ENCODE measurements around the gene ATF7. TPM values are rescaled to one million over a fixed set of nuclear protein-coding genes. Genes with fewer than 3 reads are reported as not detected.
A peak's percentile ranks its signal among the peaks of the same experiment; 100 is the strongest.
"Not testable (repeated sequence)": the region's sequence is repeated elsewhere in the genome, so short reads cannot be mapped to it uniquely, and the experiment has no call there.

The ATF7 gene
- total RNA-seq, 2 donors from 2014 or later = 27.4 to 28.1 TPM

DNA sequence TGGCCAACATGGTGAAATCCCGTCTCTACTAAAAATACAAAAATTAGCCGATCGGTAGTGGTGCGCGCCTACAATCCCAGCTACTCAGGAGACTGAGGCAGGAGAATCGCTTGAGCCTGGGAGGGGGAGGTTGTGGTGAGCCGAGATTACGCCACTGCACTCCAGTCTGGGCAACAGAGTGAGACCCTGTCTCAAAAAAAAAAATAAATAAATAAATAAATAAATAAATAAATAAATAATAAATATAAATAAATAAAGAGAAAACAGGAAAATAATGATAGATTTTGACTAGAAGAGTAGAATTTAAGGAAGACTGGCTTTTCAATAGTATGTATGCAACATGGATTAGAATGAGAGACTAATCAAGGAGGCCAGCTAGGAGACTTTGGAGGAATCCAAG is 76.1 kb downstream of the ATF7 start:
- ATAC-seq (replicated peaks in 1 of 2); H3K27me3 Mint-ChIP-seq (ENCODE audit: low read depth); H3K36me3 Mint-ChIP-seq (ENCODE audit: insufficient read depth in 2 of 2); H3K4me1 Mint-ChIP-seq (ENCODE audit: low read depth); H3K27ac Mint-ChIP-seq; H3K4me3 Mint-ChIP-seq; DNase-seq; H3K9me3 Mint-ChIP-seq: not testable (repeated sequence)

- not testable (repeated sequence) for H3K9me3 Mint-ChIP-seq; H3K27me3 Mint-ChIP-seq (ENCODE audit: low read depth); H3K4me3 Mint-ChIP-seq; DNase-seq; H3K27ac Mint-ChIP-seq; ATAC-seq (replicated peaks in 1 of 2); H3K36me3 Mint-ChIP-seq (ENCODE audit: insufficient read depth in 2 of 2)
- H3K4me1 Mint-ChIP-seq (ENCODE audit: low read depth) = peaks cover 26% of the 10 kb centered on the region
Measured at GRCh38 chr12:53548354-53548753, 77.8 kb downstream of the ATF7 start.

- Mint-ChIP-seq H3K27ac (peak overlapping the region; percentile 59), H3K4me1 (ENCODE audit: low read depth) (peaks cover 22% of the 10 kb centered on the region), H3K36me3 (ENCODE audit: insufficient read depth in 2 of 2) (peaks cover 2 to 12% of the 10 kb centered on the region in 2 donors), H3K27me3 (ENCODE audit: low read depth) (no peaks in the 10 kb centered on the region), H3K9me3 (no peaks in the 10 kb centered on the region), H3K4me3 (peak overlapping the region in 1 of 2 donors; percentile 59)
- DNase-seq (peak; percentile 64 to 68), ATAC-seq (replicated peaks in 1 of 2) (peak; percentile 98)
Measured at GRCh38 chr12:53543539-53543938, 82.6 kb downstream of the ATF7 start.

DNA sequence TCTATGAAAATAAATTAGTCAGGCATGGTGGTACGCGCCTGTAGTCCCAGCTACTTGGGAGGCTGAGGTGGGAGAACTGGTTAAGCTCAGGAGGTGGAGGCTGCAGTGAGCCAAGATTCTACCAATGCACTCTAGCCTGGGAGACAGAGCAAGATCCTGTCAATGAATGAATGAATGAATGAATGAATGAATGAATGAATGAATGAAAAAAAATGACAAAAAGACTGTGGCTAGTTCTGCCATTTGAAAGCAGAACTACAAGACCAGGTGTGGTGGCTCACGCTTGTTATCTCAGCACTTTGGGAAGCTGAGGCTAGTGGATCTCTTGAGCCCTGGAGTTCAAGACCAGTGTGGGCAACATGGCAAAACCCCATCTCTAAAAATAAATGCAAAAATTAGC is 86.7 kb downstream of the ATF7 start:
- no peaks in the 10 kb centered on the region for H3K9me3 Mint-ChIP-seq
- DNase-seq (no peak), ATAC-seq (replicated peaks in 1 of 2) (no peak)
- H3K27me3 Mint-ChIP-seq (ENCODE audit: low read depth) = no peaks in the 10 kb centered on the region
- H3K4me1 Mint-ChIP-seq (ENCODE audit: low read depth) = peaks cover 14% of the 10 kb centered on the region
- H3K4me3 Mint-ChIP-seq = no peak overlapping the region
- no peak overlapping the region for H3K27ac Mint-ChIP-seq
- H3K36me3 Mint-ChIP-seq (ENCODE audit: insufficient read depth in 2 of 2) = peaks cover 0 to 12% of the 10 kb centered on the region in 2 donors

DNA sequence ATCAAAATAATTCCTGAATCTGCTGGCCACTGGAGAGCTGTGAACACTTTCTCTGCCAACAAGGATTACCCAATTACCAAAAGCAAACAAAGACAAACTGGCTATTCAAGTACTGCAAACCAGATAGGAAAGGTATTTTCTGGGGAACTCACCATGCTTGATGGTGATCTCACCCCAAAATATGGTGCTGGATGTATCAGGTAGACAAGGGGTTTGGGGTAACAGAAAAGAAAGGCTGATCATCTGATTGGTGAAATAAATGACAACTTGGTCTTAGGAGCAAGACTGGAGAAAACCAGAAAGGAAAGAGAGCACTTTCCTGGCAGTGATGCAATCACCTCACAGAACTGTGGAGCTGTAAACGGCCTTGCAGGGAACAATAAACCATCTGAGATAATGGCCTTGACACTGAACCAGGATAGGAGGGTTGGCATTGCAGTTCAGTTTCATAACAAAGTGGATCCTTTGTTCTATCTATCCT is 87.9 kb downstream of the ATF7 start:
- Mint-ChIP-seq H3K27me3 (ENCODE audit: low read depth) (no peaks in the 10 kb centered on the region), H3K9me3 (no peaks in the 10 kb centered on the region), H3K4me3 (no peak overlapping the region), H3K27ac (no peak overlapping the region), H3K36me3 (ENCODE audit: insufficient read depth in 2 of 2) (peaks cover 0 to 10% of the 10 kb centered on the region in 2 donors), H3K4me1 (ENCODE audit: low read depth) (peaks cover 1% of the 10 kb centered on the region)
- DNase-seq (no peak), ATAC-seq (replicated peaks in 1 of 2) (no peak)

- ATAC-seq (replicated peaks in 1 of 2) = no peak
- H3K9me3 Mint-ChIP-seq = no peaks in the 10 kb centered on the region
- H3K4me1 Mint-ChIP-seq (ENCODE audit: low read depth) = no peaks in the 10 kb centered on the region
- H3K27ac Mint-ChIP-seq = no peak overlapping the region
- H3K36me3 Mint-ChIP-seq (ENCODE audit: insufficient read depth in 2 of 2) = peaks cover 2 to 8% of the 10 kb centered on the region in 2 donors
- H3K27me3 Mint-ChIP-seq (ENCODE audit: low read depth) = no peaks in the 10 kb centered on the region
- no peak for DNase-seq
- no peak overlapping the region for H3K4me3 Mint-ChIP-seq
Measured at GRCh38 chr12:53536962-53537361, 89.2 kb downstream of the ATF7 start.

- Mint-ChIP-seq H3K9me3 (no peaks in the 10 kb centered on the region), H3K36me3 (ENCODE audit: insufficient read depth in 2 of 2) (peaks cover 2 to 7% of the 10 kb centered on the region in 2 donors), H3K4me3 (no peak overlapping the region), H3K27me3 (ENCODE audit: low read depth) (no peaks in the 10 kb centered on the region), H3K4me1 (ENCODE audit: low read depth) (no peaks in the 10 kb centered on the region), H3K27ac (no peak overlapping the region)
- no peak for ATAC-seq (replicated peaks in 1 of 2)
- no peak for DNase-seq
Measured at GRCh38 chr12:53533471-53533870, 92.7 kb downstream of the ATF7 start.

GRCh38 chr12:53532524-53533445 is 93.4 kb downstream of the ATF7 start:
- H3K27me3 Mint-ChIP-seq (ENCODE audit: low read depth) = no peaks in the 10 kb centered on the region
- H3K36me3 Mint-ChIP-seq (ENCODE audit: insufficient read depth in 2 of 2) = peaks cover 2 to 7% of the 10 kb centered on the region in 2 donors
- H3K27ac Mint-ChIP-seq = no peak overlapping the region
- H3K9me3 Mint-ChIP-seq = no peaks in the 10 kb centered on the region
- no peak for DNase-seq
- no peaks in the 10 kb centered on the region for H3K4me1 Mint-ChIP-seq (ENCODE audit: low read depth)
- ATAC-seq (replicated peaks in 1 of 2) = no peak
- H3K4me3 Mint-ChIP-seq = no peak overlapping the region

DNA sequence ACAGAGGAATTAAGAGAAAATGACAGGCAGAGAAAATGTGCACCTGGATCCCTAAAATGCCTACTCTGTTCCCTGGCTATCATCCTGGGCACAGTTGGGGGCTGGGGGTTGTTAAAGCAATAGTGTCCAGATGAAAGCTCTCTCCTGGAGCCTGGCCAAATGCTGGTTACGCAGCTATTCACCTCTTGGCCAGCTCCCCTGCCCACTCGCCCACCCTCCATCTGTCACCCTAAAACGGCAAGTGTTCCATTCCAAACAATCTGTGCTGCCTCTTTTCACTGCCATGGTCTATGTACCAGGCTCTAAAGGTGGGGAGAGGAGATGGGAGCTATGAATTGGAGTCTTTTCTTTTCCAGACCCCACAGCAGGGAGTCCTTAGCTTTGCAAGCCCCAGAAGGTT is 94.2 kb downstream of the ATF7 start:
- H3K9me3 Mint-ChIP-seq = no peaks in the 10 kb centered on the region
- H3K36me3 Mint-ChIP-seq (ENCODE audit: insufficient read depth in 2 of 2) = peaks cover 2 to 7% of the 10 kb centered on the region in 2 donors
- no peaks in the 10 kb centered on the region for H3K4me1 Mint-ChIP-seq (ENCODE audit: low read depth)
- no peak overlapping the region for H3K27ac Mint-ChIP-seq
- H3K4me3 Mint-ChIP-seq = no peak overlapping the region
- no peak for DNase-seq
- ATAC-seq (replicated peaks in 1 of 2) = no peak
- no peaks in the 10 kb centered on the region for H3K27me3 Mint-ChIP-seq (ENCODE audit: low read depth)

DNA sequence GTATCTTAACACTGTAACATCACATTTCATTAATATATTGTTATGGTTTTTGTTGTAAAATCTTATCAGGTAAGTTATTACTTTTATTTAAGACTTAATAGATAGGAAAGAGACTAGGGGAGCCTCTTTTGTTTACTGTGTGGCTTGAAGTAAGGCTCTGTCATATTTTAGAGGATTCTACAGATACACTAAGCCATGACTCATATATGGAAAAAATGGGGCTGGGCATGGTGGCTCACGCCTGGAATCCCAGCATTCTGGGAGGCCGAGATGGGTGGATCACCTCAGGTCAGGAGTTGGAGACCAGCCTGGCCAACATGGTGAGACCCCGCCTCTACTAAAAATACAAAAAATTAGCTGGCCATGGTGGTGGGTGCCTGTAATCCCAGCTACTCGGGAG is 95.3 kb downstream of the ATF7 start:
- peaks cover 2 to 7% of the 10 kb centered on the region in 2 donors for H3K36me3 Mint-ChIP-seq (ENCODE audit: insufficient read depth in 2 of 2)
- no peak for ATAC-seq (replicated peaks in 1 of 2)
- no peaks in the 10 kb centered on the region for H3K9me3 Mint-ChIP-seq
- no peaks in the 10 kb centered on the region for H3K27me3 Mint-ChIP-seq (ENCODE audit: low read depth)
- no peak overlapping the region for H3K4me3 Mint-ChIP-seq
- no peak overlapping the region for H3K27ac Mint-ChIP-seq
- DNase-seq = no peak
- no peaks in the 10 kb centered on the region for H3K4me1 Mint-ChIP-seq (ENCODE audit: low read depth)

GRCh38 chr12:53530061-53530460 is 96.1 kb downstream of the ATF7 start:
- no peak for ATAC-seq (replicated peaks in 1 of 2)
- no peak for DNase-seq
- Mint-ChIP-seq H3K27me3 (ENCODE audit: low read depth) (no peaks in the 10 kb centered on the region), H3K4me1 (ENCODE audit: low read depth) (no peaks in the 10 kb centered on the region), H3K9me3 (no peaks in the 10 kb centered on the region), H3K36me3 (ENCODE audit: insufficient read depth in 2 of 2) (peaks cover 2 to 4% of the 10 kb centered on the region in 2 donors), H3K4me3 (no peak overlapping the region), H3K27ac (no peak overlapping the region)

DNA sequence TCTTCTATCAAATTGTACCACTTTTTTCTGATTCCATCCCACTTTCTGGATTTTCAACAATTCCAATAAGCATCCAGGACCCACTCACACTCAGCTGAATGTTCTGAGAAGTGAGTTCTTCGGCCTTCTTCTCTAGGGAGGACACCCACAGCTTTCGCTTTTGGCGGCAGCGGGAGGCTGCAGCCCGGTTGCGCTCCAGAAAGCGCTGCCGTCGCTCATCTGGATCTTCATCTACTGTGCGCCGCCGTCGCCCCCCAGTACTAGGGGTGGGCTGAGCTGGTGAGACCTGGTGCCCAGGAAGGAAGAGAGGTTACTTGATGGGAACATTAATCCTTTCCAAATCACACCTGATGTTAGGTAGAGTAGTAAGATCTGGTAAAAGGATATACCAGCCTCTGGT is 101.7 kb downstream of the ATF7 start:
- H3K27ac Mint-ChIP-seq = peak overlapping the region; percentile 15
- no peaks in the 10 kb centered on the region for H3K27me3 Mint-ChIP-seq (ENCODE audit: low read depth)
- H3K36me3 Mint-ChIP-seq (ENCODE audit: insufficient read depth in 2 of 2) = peaks cover 6 to 19% of the 10 kb centered on the region in 2 donors

GRCh38 chr12:53523131-53523530 is 103.1 kb downstream of the ATF7 start:
- ATAC-seq (replicated peaks in 1 of 2) = no peak
- Mint-ChIP-seq H3K36me3 (ENCODE audit: insufficient read depth in 2 of 2) (peaks cover 6 to 16% of the 10 kb centered on the region in 2 donors), H3K9me3 (no peaks in the 10 kb centered on the region), H3K4me3 (no peak overlapping the region), H3K27me3 (ENCODE audit: low read depth) (no peaks in the 10 kb centered on the region), H3K4me1 (ENCODE audit: low read depth) (no peaks in the 10 kb centered on the region), H3K27ac (no peak overlapping the region)
- DNase-seq = no peak

More for the DNA sequence above, 101.7 kb downstream of the ATF7 start:
- no peak for ATAC-seq (replicated peaks in 1 of 2)
- no peak overlapping the region for H3K4me3 Mint-ChIP-seq
- no peak for DNase-seq
- H3K4me1 Mint-ChIP-seq (ENCODE audit: low read depth) = no peaks in the 10 kb centered on the region
- no peaks in the 10 kb centered on the region for H3K9me3 Mint-ChIP-seq

Measured in activated T-cell treated with anti-CD3 and anti-CD28 coated beads, Interleukin-2, amount 50 U/mL, for 72 hours (primary cell).